ENCODE measurements around the gene KIRREL1. TPM values are rescaled to one million over a fixed set of nuclear protein-coding genes. Genes with fewer than 3 reads are reported as not detected.

Gene KIRREL1
- total RNA-seq, 1 experiment from 2014 or later = 30.5 TPM

DNA sequence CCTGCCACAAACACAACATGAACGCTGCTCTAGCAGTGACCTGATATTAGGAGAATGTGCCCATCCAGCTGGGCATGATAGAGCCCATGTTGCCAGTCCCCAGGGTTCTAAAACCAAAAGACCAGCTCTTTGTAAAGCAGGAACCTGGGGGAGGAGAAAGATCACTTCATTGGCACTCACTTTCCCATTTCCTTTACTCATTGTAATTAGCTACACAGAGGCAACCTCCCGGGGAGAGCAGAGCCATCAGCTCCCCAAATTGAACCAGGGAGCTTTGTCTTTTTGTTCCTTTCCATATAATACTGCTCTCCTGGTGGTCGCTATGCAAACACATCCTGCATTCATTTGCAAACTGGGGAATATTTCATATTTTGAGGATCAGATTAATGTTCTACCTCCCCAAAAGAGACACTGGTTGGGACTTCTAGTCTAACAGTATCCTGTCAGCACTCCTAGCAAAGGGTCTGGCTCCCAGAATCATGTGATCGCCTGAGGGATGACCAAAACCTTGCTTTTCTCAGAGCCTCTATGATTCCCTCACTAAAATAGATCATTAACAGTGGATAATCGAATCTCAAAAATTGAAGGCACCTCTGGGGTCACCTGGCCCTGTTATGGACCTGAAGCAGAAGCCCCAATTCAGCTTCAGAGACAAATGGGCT lies 110.5 kb downstream of the KIRREL1 start:
- Histone ChIP-seq H4K5ac (ENCODE audit: insufficient read length, low read depth, low read length) (no peak overlapping the region), H2AFZ (ENCODE audit: low read length) (no peak overlapping the region), H2BK15ac (ENCODE audit: low read depth, low read length) (no peak overlapping the region), H3K23me2 (ENCODE audit: insufficient read length, low read depth, low read length, poor library complexity, severe bottlenecking) (peaks cover 4% of the 10 kb centered on the region), H2BK120ac (ENCODE audit: low read depth, low read length, poor library complexity, severe bottlenecking) (no peak overlapping the region), H4K8ac (replicated peaks; ENCODE audit: insufficient read length, low read depth, low read length) (no peak overlapping the region), H3K14ac (ENCODE audit: insufficient read depth, low read length) (no peak overlapping the region), H3K9me3 (ENCODE audit: control insufficient read depth, low read depth, low read length) (no peaks in the 10 kb centered on the region), H4K20me1 (ENCODE audit: control insufficient read depth, insufficient read depth, insufficient read length) (no peaks in the 10 kb centered on the region), H4K91ac (ENCODE audit: insufficient read length, low read depth, low read length) (no peak overlapping the region), H2AK5ac (ENCODE audit: insufficient read length, low read length) (no peak overlapping the region), H3K4me2 (ENCODE audit: insufficient read depth, insufficient read length, low read length) (peak overlapping the region; percentile 32), H3K79me2 (ENCODE audit: insufficient read depth, low read length) (no peaks in the 10 kb centered on the region), H3K27me3 (ENCODE audit: insufficient read depth, low read length) (no peaks in the 10 kb centered on the region), H2BK12ac (ENCODE audit: insufficient read length, low read depth, low read length) (no peak overlapping the region), H3K4me1 (ENCODE audit: insufficient read depth, low read length) (peaks cover 37% of the 10 kb centered on the region), H3K56ac (ENCODE audit: insufficient read length, low read depth, low read length) (no peak overlapping the region), H3K9ac (ENCODE audit: extremely low read depth, insufficient read length, low read length) (no peak overlapping the region), H3K79me1 (ENCODE audit: insufficient read depth, low read depth, low read length, poor library complexity, severe bottlenecking) (no peaks in the 10 kb centered on the region), H3K23ac (ENCODE audit: insufficient read length, low read depth, low read length) (no peak overlapping the region), H3K27ac (ENCODE audit: insufficient read length, low read depth, low read length) (peak overlapping the region; percentile 50), H3T11ph (ENCODE audit: low read length) (no peak overlapping the region), H2BK5ac (ENCODE audit: insufficient read length, low read length) (no peak overlapping the region), H3K18ac (ENCODE audit: insufficient read length, low read depth, low read length) (no peak overlapping the region), H2BK20ac (ENCODE audit: low read depth, low read length, poor library complexity, severe bottlenecking) (no peak overlapping the region), H3K4ac (ENCODE audit: low read depth, low read length) (no peak overlapping the region)
- H3K4me1 Mint-ChIP-seq = peaks cover 88 to 92% of the 10 kb centered on the region in 2 experiments
- no peaks in the 10 kb centered on the region for H3K9me3 Mint-ChIP-seq
- TF ChIP-seq, protein P1, sequence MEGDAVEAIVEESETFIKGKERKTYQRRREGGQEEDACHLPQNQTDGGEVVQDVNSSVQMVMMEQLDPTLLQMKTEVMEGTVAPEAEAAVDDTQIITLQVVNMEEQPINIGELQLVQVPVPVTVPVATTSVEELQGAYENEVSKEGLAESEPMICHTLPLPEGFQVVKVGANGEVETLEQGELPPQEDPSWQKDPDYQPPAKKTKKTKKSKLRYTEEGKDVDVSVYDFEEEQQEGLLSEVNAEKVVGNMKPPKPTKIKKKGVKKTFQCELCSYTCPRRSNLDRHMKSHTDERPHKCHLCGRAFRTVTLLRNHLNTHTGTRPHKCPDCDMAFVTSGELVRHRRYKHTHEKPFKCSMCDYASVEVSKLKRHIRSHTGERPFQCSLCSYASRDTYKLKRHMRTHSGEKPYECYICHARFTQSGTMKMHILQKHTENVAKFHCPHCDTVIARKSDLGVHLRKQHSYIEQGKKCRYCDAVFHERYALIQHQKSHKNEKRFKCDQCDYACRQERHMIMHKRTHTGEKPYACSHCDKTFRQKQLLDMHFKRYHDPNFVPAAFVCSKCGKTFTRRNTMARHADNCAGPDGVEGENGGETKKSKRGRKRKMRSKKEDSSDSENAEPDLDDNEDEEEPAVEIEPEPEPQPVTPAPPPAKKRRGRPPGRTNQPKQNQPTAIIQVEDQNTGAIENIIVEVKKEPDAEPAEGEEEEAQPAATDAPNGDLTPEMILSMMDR (conservative IDR thresholded peaks at IDR 0.05) = no peak
- H3K27me3 Mint-ChIP-seq (ENCODE audit: low read depth) = peaks cover 1% of the 10 kb centered on the region
- WGBS (ENCODE audit: extremely low coverage, insufficient read length, low lambda C conversion rate) = no CpG with 5 or more reads among the region's 5 CpGs
- H3K4me3 Mint-ChIP-seq = peak overlapping the region; percentile 56 to 75; a peak in 4 of 5 replicates
- peak overlapping the region; percentile 96 to 98 (median 97) for H3K27ac Mint-ChIP-seq
- DNase-seq = peak; percentile 47
- peaks cover 0 to 3% (median 3%) of the 10 kb centered on the region in 3 experiments; a peak in 2 of 7 replicates for H3K36me3 Mint-ChIP-seq (ENCODE audit: insufficient read depth in 1 of 3, low read depth in 3 of 3)

Data from H9 (cell line).